ENCODE results near the gene MUTYH.
A peak's percentile ranks its signal among the peaks of the same experiment; 100 is the strongest.
"Not testable (repeated sequence)": the region's sequence is repeated elsewhere in the genome, so short reads cannot be mapped to it uniquely, and the experiment has no call there.

The MUTYH gene

DNA sequence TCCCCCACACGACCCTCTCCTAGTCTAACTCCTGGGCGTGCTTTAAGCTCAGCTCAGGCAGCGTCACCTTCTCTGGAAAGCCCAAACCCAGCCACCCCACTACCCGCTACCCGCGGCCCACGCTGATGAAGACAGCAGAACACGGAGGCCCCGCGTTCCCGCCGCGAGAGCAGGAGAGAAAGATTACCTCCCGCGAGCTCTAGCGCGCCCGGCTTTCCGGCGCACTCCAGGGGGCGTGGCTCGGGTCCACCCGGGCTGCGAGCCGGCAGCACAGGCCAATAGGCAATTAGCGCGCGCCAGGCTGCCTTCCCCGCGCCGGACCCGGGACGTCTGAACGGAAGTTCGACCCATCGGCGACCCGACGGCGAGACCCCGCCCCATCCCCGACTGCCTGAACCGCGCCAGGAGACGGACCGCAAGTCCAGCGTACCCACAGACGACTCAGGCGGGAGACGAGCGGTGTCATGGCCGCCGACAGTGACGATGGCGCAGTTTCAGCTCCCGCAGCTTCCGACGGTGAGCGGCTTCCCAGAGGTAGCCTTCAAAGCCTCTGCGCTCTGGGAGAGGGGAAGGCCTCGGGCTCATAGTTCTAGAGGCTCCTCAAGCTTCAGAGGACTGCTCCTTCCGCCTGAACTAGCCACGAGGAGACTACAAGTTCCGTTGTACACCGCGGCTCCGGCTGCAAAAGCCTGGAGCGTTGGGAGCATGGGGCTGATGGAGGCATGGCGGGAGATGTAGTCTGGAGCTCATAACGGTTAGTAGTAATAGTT, at the start of gene MUTYH, which contains the start of gene TOE1:
TSS of gene MUTYH (minus strand) at position 652 of the 770 bp plus-strand sequence. CDS start 5,935 bp downstream, outside the sequence.
TSS of gene TOE1 (plus strand) at position 382 of the 770 bp plus-strand sequence. CDS start at position 465, 83 bp downstream.
- Histone ChIP-seq H3K4me3 (ENCODE audit: low read depth, low read length) (peak within 1 kb of the TSS; percentile 91), H3K27ac (ENCODE audit: low read depth, low read length) (peak within 1 kb of the TSS; percentile 84), H3K4me1 (ENCODE audit: control insufficient read depth, insufficient read depth, low read length, unreplicated experiment) (peaks cover 15% of the 10 kb centered on the region), H3K79me2 (ENCODE audit: control insufficient read depth, insufficient read depth, low read length, unreplicated experiment) (peaks cover 31% of the 10 kb centered on the region), H2AFZ (ENCODE audit: low read length, unreplicated experiment) (peak within 1 kb of the TSS; percentile 49), H3K36me3 (ENCODE audit: insufficient read depth, low read length) (peaks cover 35% of the 10 kb centered on the region), H3K27me3 (ENCODE audit: insufficient read depth, low read length) (no peaks in the 10 kb centered on the region)

DNA sequence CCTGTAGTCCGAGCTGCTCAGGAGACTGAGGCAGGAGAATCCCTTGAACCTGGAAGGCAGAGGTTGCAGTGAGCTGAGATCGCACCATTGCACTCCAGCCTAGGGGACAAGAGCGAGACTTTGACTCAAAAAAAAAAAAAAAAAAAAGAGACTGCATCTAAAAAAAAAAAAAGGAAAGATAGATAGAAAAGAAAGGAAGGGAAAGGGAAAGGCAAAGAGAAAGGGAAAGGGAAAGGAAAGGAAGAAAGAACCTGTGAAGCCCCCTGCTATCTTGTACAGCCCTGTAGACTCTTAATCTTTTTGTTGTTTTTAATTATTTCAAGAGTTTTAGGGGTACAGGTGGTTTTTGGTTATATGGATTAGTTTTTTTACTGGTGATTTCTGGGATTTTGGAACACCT, 46.0 kb upstream of the MUTYH start:
- no peaks in the 10 kb centered on the region for H3K4me1 ChIP-seq (ENCODE audit: control insufficient read depth, insufficient read depth, low read length, unreplicated experiment)
- no peak overlapping the region for H3K27ac ChIP-seq (ENCODE audit: low read depth, low read length)
- H3K27me3 ChIP-seq (ENCODE audit: insufficient read depth, low read length): no peaks in the 10 kb centered on the region
- no peak overlapping the region for H2AFZ ChIP-seq (ENCODE audit: low read length, unreplicated experiment)
- H3K79me2 ChIP-seq (ENCODE audit: control insufficient read depth, insufficient read depth, low read length, unreplicated experiment): no peaks in the 10 kb centered on the region
- H3K4me3 ChIP-seq (ENCODE audit: low read depth, low read length): no peak overlapping the region
- no peaks in the 10 kb centered on the region for H3K36me3 ChIP-seq (ENCODE audit: insufficient read depth, low read length)

GRCh38 chr1:45385302-45385701, 45.1 kb upstream of the MUTYH start:
- Histone ChIP-seq H3K27ac (ENCODE audit: low read depth, low read length) (no peak overlapping the region), H3K36me3 (ENCODE audit: insufficient read depth, low read length) (no peaks in the 10 kb centered on the region), H3K4me3 (ENCODE audit: low read depth, low read length) (no peak overlapping the region), H3K27me3 (ENCODE audit: insufficient read depth, low read length) (no peaks in the 10 kb centered on the region), H3K79me2 (ENCODE audit: control insufficient read depth, insufficient read depth, low read length, unreplicated experiment) (no peaks in the 10 kb centered on the region), H2AFZ (ENCODE audit: low read length, unreplicated experiment) (no peak overlapping the region), H3K4me1 (ENCODE audit: control insufficient read depth, insufficient read depth, low read length, unreplicated experiment) (no peaks in the 10 kb centered on the region)

DNA sequence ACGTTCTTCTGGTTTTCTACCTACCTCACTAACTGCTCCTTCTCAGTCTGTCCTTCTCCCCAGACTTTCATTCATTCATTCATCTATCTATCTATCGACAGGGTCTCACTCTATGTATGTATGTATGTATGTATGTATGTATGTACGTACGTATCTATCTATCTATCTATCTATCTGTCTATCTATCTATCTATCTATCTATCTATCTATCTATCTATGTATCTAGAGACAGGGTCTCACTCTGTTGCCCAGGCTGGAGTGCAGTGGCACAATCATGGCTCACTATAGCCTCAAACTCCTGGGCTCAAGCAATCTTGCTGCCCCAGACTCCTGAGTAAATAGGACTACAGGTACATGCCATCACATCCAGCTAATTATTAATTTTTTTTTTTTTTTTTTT, 44.0 kb upstream of the MUTYH start:
- H3K27ac ChIP-seq (ENCODE audit: low read depth, low read length); H2AFZ ChIP-seq (ENCODE audit: low read length, unreplicated experiment); H3K27me3 ChIP-seq (ENCODE audit: insufficient read depth, low read length); H3K4me3 ChIP-seq (ENCODE audit: low read depth, low read length); H3K36me3 ChIP-seq (ENCODE audit: insufficient read depth, low read length); H3K79me2 ChIP-seq (ENCODE audit: control insufficient read depth, insufficient read depth, low read length, unreplicated experiment); H3K4me1 ChIP-seq (ENCODE audit: control insufficient read depth, insufficient read depth, low read length, unreplicated experiment): not testable (repeated sequence)

DNA sequence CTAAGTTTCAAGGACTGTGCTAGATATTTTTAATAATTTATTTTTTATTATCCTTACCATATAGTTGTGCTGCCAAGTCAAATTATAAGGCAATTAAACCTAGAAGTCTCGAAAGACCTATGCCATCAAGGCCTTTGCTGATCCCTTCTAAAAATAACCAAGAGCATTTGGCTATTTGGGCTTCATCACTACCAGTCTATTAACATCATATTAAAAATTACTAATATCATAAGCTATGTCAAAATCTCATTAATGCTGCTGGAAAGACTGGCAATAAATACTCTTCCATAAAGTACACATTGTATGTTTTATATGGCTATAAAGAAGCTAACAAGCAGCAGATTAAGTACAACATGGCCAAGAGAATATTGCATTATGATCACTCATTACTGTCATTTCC, 43.0 kb upstream of the MUTYH start:
- Histone ChIP-seq H3K36me3 (ENCODE audit: insufficient read depth, low read length) (no peaks in the 10 kb centered on the region), H3K27ac (ENCODE audit: low read depth, low read length) (no peak overlapping the region)

DNA sequence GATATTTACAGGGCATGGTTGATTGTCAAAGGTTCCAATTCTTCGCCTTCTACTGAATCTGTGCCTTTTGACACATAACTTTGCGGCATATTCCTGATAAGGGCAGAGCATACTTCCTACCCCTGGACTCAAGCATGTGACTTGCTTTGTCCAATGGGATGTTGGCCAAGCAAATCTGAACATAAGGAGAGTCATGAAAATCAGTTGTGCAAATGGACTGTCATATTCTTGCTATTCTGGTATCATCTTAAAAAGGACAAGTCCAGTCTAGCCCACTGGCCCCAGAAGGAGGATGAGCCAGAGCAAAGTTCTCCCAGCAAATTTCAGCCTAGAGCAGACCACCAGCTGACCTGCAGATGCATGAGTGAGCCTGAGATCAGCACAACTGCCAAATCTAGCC, 41.0 kb upstream of the MUTYH start:
- no peaks in the 10 kb centered on the region for H3K27me3 ChIP-seq (ENCODE audit: insufficient read depth, low read length)
- no peaks in the 10 kb centered on the region for H3K4me1 ChIP-seq (ENCODE audit: control insufficient read depth, insufficient read depth, low read length, unreplicated experiment)
- H3K4me3 ChIP-seq (ENCODE audit: low read depth, low read length): no peak overlapping the region
- H3K36me3 ChIP-seq (ENCODE audit: insufficient read depth, low read length): no peaks in the 10 kb centered on the region
- no peaks in the 10 kb centered on the region for H3K79me2 ChIP-seq (ENCODE audit: control insufficient read depth, insufficient read depth, low read length, unreplicated experiment)
- no peak overlapping the region for H3K27ac ChIP-seq (ENCODE audit: low read depth, low read length)
- no peak overlapping the region for H2AFZ ChIP-seq (ENCODE audit: low read length, unreplicated experiment)

More for the DNA sequence above, 43.0 kb upstream of the MUTYH start:
- no peaks in the 10 kb centered on the region for H3K4me1 ChIP-seq (ENCODE audit: control insufficient read depth, insufficient read depth, low read length, unreplicated experiment)
- no peaks in the 10 kb centered on the region for H3K79me2 ChIP-seq (ENCODE audit: control insufficient read depth, insufficient read depth, low read length, unreplicated experiment)
- no peak overlapping the region for H2AFZ ChIP-seq (ENCODE audit: low read length, unreplicated experiment)
- no peaks in the 10 kb centered on the region for H3K27me3 ChIP-seq (ENCODE audit: insufficient read depth, low read length)
- H3K4me3 ChIP-seq (ENCODE audit: low read depth, low read length): no peak overlapping the region

DNA sequence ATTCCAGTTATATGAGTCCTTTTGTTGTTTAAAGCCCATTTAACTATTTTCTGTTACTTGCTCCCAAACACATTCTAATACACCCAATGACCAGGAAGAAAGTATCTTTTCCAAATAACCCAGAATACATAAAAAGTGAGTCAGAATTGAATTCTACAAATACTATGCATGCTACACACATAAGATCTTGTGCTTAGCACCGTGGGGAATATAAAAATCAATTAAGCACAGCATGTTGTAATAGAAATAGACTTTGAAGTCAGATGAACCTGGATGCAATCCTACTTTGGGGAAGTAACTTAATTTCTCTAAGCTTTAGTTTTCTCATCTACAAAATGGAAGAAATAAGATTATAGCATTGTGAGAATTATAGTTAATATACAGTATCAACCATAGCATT, 40.5 kb upstream of the MUTYH start:
- Histone ChIP-seq H3K4me1 (ENCODE audit: control insufficient read depth, insufficient read depth, low read length, unreplicated experiment) (no peaks in the 10 kb centered on the region), H3K4me3 (ENCODE audit: low read depth, low read length) (no peak overlapping the region), H2AFZ (ENCODE audit: low read length, unreplicated experiment) (no peak overlapping the region)

DNA sequence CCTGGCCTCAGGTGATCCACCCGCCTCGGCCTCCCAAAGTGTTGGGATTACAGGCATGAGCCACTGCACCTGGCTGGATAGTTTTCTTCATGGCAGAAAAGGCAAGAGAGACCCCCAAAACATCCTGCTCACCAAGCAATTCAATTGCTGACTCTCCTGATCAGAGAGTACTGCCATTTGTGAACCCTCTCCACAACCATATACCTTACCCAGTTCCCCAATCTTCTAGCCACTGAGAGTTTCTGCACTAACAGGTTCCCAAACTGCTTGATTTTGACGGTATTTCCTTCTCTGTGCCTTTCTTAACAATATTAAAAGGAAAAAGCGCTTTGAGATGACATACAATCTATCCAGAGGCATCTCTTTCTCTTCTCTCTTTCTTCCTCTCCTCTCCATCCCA, 39.9 kb upstream of the MUTYH start:
- no peaks in the 10 kb centered on the region for H3K4me1 ChIP-seq (ENCODE audit: control insufficient read depth, insufficient read depth, low read length, unreplicated experiment)
- no peaks in the 10 kb centered on the region for H3K36me3 ChIP-seq (ENCODE audit: insufficient read depth, low read length)
- H3K4me3 ChIP-seq (ENCODE audit: low read depth, low read length): no peak overlapping the region
- no peak overlapping the region for H3K27ac ChIP-seq (ENCODE audit: low read depth, low read length)
- no peaks in the 10 kb centered on the region for H3K79me2 ChIP-seq (ENCODE audit: control insufficient read depth, insufficient read depth, low read length, unreplicated experiment)
- no peak overlapping the region for H2AFZ ChIP-seq (ENCODE audit: low read length, unreplicated experiment)
- no peaks in the 10 kb centered on the region for H3K27me3 ChIP-seq (ENCODE audit: insufficient read depth, low read length)

More for the DNA sequence above, 40.5 kb upstream of the MUTYH start:
- Histone ChIP-seq H3K79me2 (ENCODE audit: control insufficient read depth, insufficient read depth, low read length, unreplicated experiment) (no peaks in the 10 kb centered on the region), H3K36me3 (ENCODE audit: insufficient read depth, low read length) (no peaks in the 10 kb centered on the region), H3K27me3 (ENCODE audit: insufficient read depth, low read length) (no peaks in the 10 kb centered on the region), H3K27ac (ENCODE audit: low read depth, low read length) (no peak overlapping the region)

DNA sequence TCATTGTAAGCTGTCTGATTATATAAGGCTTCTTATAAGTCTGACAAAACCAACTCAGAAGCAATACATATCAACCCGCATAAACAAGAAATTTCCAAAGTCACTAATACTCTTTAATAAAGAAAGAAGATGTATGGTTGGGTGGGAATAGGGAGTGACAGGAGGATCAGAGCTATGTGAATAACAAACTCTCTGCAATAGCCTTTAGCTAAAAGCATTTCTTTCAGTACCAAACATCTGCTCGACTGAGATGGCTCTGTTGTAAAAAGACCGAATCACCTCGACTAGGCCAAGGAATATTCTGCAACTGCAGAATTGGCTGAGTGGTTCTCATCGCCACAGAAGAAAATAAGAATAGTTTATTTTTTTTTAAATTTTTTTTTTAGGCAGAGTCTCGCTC, 39.3 kb upstream of the MUTYH start:
- Histone ChIP-seq H3K36me3 (ENCODE audit: insufficient read depth, low read length) (no peaks in the 10 kb centered on the region), H3K79me2 (ENCODE audit: control insufficient read depth, insufficient read depth, low read length, unreplicated experiment) (no peaks in the 10 kb centered on the region), H2AFZ (ENCODE audit: low read length, unreplicated experiment) (no peak overlapping the region), H3K27me3 (ENCODE audit: insufficient read depth, low read length) (no peaks in the 10 kb centered on the region), H3K4me3 (ENCODE audit: low read depth, low read length) (no peak overlapping the region), H3K4me1 (ENCODE audit: control insufficient read depth, insufficient read depth, low read length, unreplicated experiment) (no peaks in the 10 kb centered on the region), H3K27ac (ENCODE audit: low read depth, low read length) (no peak overlapping the region)

GRCh38 chr1:45378184-45378583, 37.9 kb upstream of the MUTYH start:
- Histone ChIP-seq H3K36me3 (ENCODE audit: insufficient read depth, low read length) (no peaks in the 10 kb centered on the region), H3K27ac (ENCODE audit: low read depth, low read length) (no peak overlapping the region), H3K4me1 (ENCODE audit: control insufficient read depth, insufficient read depth, low read length, unreplicated experiment) (no peaks in the 10 kb centered on the region), H2AFZ (ENCODE audit: low read length, unreplicated experiment) (no peak overlapping the region), H3K79me2 (ENCODE audit: control insufficient read depth, insufficient read depth, low read length, unreplicated experiment) (no peaks in the 10 kb centered on the region), H3K27me3 (ENCODE audit: insufficient read depth, low read length) (no peaks in the 10 kb centered on the region), H3K4me3 (ENCODE audit: low read depth, low read length) (no peak overlapping the region)
